HG02840 (cell line): ENCODE results near the gene PAX2.

ENCODE experiments used
- ATAC-seq: cut with Tn5 transposase; IDR thresholded peaks from one replicate; pipeline ENCODE4 v1.9.1; 2021; ENCODE audit warnings: mild to moderate bottlenecking, moderate library complexity, moderate number of reproducible peaks; ENCODE audit not compliant: unreplicated experiment, low FRiP score

The PAX2 gene

DNA sequence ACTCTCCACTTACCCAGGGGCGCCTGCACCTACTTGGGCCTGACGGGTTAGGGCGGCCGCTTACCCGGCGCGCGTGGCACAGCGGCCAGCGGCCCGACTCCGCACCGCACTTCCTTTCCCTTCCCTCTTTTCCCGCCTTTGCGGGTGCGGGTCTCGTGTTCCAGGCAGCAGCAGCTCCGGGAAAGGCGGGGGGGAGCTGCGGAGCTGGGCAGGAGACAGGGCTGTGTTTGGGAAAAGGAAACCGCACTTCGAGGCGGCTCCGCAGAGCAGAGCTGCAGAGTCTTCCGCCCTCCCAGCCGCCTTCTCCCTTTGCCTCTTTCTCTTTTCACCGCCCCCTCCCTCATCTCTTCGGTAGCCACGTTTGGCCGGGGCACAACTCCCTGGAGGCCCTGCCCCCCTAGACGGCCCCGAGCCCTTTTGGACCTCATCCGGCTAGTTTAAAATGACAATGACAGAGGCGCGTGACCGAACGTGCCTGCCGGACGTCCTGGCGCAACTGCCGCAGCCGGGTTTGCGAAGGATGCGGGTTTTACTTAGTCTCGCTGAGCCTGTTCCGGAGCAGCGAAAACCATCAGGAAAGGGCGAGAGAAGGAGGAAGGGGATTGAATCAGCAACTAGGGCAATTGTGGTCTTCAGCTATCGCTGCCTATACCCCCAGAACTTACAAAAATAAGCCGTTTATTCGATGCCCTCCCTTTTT is 7.9 kb upstream of the PAX2 start:
- ATAC-seq: no peak

DNA sequence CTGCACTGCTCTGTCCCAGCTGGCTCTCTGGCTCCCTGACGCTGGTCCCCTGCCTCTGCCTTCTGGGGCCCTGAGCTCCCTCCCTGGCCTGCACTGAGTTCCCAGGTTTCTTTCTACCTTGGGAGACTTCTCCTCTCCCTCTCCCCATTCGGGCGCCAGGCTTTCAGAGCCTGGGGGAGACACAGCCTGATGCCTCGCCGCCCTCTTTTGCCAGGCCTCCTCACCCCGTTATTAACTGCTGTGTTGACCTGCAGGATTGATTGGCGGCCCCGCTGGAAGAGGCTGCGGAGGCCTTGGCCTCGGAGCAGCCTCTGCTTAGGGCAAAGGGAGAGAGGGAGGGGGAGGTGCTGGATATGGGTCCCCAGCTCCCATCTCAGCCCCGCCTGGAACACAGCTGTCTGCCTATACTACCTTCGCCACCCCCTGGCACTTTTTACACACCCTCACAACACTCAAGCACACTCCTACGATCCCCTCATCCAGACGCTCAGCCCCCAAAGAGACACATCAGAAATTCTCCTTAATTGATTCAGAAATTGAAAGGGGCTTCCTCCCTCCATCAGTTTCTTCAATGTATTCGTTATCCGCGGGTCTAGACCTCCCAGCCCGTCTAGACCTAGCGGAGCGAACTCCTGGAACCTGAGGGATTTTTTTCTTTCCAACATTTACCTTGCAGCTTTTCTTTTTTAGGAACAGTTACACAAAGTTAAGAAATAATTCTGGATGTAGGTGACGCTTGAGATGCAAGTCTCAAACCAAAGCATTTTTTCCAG is 7.1 kb upstream of the PAX2 start:
- ATAC-seq: no peak

GRCh38 chr10:100739517-100740368 is 5.6 kb upstream of the PAX2 start:
- no peak for ATAC-seq

DNA sequence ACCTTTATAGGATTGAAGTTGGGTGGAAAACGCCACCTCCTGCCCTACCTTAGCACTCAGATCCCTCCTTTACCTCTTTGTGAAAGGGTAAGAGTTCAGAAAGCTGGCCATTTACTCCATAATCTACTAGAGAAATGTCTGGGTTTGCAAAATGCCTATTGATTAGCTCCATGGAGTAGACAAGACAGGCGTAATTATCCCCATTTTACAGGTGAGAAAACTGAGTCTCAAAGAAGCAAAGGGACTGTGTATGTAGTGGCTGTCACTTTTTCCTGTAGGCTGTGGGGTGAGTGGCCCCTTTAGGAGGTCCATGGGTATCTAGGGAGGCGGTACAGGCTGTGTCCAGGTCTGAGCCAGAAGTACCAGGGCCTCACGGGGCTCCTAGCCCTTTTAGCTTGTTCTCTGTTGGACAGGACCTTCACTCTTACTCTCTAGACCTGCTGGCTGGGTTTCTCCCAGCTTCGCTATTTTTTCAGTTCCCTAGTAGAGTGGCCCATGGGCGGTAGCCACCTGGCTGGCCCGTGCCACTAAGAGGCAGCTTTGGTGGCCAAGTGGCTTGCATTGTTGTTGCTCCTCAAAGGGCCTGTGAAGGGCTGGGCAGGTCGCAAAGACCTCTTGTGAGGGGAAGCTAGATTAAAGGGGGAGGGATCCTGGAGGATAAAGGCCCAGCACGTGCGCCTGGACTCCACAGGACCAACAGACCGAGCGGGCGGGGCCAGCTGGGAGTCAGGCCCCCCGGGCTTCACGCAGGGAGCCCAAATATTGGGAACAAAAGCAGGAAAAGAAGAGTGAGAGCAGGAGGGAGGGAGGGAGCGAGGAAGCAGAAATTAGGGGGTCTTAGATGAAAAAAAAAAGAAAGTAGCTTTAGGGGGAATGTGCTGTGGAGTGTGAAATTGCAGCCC is 4.7 kb upstream of the PAX2 start:
- ATAC-seq: no peak

DNA sequence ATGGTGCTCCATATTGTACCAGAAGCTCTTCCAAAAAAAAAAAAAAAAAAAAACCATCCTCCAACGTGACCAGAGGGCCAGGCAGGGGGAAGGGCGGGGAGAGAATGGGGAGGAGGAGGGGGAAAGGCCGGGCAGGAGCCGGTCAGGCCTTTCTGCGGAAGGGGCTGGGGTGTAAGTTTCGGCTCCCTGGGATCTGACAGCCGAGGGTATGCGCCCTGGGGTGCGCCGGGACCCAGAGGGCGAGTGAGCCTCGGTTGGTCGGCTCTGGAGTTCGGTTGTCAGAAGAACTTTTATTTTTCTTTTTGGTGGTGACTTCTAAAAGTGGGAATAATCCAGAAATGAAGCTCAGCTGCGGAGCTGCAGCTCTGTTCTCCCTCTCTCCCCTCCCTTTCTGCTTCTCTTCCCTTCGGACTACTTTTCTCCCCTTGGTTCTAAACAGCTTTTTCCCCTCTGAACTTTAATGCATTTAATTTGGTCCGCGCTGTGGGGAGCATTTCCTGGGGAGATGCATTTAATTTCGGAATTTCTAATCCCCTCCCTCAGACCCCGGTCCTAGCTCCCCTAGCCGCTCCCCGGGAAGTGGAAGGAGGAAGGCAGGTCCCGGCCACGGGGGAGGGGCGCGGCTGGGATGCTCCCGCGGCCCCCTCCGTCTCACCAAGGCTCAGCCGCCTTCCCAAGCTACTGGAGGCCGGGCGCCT is 3.9 kb upstream of the PAX2 start:
- ATAC-seq: no peak

- ATAC-seq: no peak
Observed at GRCh38 chr10:100742076-100742771, 3.2 kb upstream of the PAX2 start.

DNA sequence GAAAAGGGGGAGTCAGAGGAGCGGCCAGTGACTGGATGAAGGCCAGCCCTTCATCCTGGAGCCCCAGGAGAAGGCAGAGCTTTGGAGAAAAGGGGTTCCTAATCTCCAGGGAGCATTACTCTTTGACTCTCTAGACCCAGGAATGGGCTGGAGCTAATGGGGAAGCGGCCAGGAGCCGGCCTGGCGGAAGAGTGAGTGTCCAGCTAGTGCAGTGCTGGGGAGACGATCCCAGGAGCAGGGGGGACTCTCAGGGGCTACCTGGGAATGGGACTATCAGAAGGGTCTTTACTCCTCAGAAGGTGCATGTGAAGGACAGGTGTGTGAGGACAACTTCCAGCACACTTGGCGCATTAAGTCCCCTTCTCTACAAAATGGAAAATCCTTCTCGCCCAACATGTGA is 2.4 kb upstream of the PAX2 start:
- no peak for ATAC-seq

DNA sequence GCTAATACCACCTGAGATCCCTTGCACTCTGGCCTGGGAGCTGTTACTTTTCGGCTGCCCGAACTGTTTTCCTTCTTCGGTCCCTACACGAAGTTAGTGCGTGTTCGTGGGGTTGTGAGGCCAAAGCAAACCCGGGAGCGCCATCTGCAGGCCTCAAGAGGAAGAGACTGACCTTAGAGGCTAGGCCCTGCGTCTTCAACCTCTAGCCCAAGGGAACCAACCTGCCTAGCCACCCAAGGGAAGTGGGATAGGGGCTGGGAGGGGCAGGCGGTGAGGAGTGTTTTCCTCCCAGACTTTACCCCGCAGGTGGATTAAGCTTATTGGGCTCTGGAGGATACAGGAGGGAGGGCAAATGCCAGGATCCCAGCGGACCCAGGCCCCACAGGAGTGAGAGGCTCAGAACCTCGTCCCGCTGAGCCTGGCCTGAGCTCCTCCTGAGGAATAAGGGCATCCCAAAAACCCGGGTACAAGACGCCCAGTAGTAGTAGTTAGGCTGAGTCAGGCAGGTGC is 1.7 kb upstream of the PAX2 start:
- no peak for ATAC-seq

GRCh38 chr10:100744136-100744986 is 1.0 kb upstream of the PAX2 start:
- no peak for ATAC-seq

DNA sequence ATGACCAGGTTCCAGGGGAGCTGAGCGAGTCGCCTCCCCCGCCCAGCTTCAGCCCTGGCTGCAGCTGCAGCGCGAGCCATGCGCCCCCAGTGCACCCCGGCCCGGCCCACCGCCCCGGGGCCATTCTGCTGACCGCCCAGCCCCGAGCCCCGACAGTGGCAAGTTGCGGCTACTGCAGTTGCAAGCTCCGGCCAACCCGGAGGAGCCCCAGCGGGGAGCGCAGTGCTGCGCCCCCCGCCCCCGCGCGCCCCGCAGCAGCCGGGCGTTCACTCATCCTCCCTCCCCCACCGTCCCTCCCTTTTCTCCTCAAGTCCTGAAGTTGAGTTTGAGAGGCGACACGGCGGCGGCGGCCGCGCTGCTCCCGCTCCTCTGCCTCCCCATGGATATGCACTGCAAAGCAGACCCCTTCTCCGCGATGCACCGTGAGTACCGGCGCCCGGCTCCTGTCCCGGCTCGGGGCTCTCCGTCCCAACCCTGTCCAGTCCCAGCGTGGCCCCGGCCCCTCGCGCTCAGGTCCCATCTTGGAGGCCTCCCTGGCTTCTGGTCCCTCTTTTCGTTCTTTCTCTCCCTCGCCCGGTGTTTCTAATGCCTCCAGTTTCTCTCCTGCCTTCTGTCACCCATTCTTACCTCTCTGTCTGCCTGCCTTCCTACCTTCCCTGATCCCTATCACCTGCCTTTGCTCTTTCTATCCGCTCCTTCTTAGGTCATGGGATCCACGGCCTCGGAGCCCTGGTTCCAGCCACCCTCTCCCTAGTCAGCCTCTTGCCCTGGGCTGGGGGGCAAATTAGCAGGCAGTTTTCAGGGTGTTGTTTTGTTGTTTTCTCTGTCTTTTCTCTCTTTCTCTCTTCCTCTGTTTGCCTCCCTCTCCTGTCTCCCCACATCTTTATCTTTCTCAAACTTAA is 751 bp downstream of the PAX2 start:
- no peak for ATAC-seq

DNA sequence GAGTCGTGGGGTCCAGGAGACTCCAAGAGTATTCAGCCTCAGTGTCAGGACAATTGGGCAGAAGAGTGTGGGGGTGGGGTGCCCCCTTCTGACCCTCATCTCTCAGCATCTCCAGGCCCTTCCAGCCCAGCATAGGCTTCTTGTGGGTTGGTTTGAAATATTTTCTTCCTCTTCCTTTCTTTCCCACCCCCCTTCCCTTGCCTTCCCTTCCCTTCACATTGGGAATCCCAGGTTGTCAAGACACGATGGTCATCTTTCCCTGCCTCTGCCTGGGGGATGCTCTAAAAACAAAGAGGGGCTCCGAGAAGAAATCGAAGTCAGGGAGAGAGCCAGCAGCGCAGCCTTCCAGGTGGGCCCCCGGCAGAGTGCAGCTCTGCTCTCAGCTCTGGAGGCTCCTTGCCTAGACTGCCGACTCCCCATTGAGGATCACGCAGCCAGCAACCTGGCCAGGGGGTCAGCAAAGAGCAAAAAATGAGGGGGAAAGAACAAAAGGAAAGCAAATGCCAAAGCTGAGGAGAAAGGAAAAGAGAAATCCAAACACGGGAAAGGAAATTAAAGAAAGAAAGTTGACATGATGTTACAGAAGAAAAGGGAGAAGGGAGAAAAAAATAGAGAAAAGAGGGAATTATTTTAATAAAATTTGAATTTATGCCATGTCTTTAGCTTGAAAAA is 1.5 kb downstream of the PAX2 start:
- no peak for ATAC-seq

DNA sequence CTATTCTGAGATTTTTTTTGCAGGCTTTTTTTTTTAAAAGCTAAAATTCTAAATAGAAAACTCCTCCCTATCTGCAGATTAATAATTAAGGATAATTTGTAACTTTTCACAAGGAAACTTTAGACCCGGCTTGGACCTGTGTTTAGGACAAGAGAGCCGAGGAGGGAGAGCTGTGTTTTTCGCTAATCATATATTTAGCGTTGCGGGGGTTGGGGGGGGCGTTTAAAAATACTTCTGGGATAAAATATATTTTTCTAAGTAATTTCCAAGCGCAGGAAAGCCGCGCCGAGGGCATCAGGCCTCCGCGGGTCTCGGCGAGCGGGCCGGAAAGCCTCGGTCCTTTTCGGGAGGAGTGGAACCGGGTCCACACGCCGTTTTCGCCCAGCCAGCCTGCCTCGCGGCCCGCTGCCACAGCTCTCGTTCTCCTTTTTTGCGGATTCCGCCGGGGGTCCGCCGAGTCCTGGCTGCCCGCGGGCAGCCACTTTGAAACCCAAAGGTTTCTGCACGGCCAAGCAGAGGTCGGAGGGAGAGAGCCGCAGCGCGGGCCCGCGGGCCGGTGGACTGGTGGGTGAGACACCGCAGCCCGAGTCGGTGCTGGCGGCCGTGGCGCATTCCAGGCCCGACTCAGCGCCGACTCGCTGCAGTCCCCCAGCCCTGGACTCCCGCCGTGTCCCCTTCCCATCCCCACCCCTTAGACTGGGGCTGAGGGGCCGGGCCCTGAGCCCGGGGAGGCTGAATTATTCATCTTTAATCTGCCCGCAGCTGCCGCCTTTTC is 2.3 kb downstream of the PAX2 start:
- no peak for ATAC-seq

GRCh38 chr10:100748231-100749058 is 3.1 kb downstream of the PAX2 start:
- ATAC-seq: no peak

DNA sequence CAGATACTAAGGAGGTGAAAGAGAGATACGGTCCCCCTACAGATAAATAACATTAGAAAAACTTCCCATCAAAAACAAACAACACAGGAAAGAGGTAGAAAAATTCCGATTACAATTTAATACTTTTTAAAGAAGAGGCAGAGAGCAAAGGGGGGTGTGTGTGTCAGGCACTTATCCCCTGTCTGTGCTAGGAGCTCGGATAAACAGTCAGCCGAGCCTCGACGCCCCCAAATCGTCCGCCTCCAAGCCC is 3.6 kb downstream of the PAX2 start:
- no peak for ATAC-seq
